GM12874 (cell line): ENCODE results near the gene SRL.
A peak's percentile ranks its signal among the peaks of the same experiment; 100 is the strongest.

ENCODE experiments used
- TF ChIP-seq, protein P1 (sequence below): IDR thresholded peaks from 2 replicates; pipeline ENCODE4 v1.5.1; 2011; ENCODE audit warnings: low read depth, mild to moderate bottlenecking, control low read depth, low read length, moderate library complexity; ENCODE audit not compliant: insufficient read depth

Gene SRL

DNA sequence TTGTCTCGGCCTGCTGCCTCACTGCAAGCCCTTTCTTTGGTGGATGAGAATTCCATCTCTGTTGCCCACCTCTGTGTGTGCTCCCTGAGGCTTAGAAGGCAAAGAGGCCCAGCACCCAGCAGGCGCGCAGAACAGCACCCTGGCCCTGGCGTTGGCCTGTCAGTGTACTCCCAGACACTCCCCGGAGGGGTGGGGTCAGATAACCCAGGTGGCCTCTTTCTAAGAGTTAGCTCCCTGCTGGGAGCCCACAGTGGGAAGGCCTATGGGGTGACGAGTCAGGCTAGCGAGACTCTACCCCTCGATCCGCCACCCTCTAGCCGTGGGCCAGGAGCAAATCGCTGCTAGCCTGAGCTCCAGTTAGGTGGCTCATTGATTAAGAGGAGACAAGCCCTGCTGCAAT is 38.1 kb downstream of the SRL start:
- TF ChIP-seq, protein P1, sequence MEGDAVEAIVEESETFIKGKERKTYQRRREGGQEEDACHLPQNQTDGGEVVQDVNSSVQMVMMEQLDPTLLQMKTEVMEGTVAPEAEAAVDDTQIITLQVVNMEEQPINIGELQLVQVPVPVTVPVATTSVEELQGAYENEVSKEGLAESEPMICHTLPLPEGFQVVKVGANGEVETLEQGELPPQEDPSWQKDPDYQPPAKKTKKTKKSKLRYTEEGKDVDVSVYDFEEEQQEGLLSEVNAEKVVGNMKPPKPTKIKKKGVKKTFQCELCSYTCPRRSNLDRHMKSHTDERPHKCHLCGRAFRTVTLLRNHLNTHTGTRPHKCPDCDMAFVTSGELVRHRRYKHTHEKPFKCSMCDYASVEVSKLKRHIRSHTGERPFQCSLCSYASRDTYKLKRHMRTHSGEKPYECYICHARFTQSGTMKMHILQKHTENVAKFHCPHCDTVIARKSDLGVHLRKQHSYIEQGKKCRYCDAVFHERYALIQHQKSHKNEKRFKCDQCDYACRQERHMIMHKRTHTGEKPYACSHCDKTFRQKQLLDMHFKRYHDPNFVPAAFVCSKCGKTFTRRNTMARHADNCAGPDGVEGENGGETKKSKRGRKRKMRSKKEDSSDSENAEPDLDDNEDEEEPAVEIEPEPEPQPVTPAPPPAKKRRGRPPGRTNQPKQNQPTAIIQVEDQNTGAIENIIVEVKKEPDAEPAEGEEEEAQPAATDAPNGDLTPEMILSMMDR = no peak

DNA sequence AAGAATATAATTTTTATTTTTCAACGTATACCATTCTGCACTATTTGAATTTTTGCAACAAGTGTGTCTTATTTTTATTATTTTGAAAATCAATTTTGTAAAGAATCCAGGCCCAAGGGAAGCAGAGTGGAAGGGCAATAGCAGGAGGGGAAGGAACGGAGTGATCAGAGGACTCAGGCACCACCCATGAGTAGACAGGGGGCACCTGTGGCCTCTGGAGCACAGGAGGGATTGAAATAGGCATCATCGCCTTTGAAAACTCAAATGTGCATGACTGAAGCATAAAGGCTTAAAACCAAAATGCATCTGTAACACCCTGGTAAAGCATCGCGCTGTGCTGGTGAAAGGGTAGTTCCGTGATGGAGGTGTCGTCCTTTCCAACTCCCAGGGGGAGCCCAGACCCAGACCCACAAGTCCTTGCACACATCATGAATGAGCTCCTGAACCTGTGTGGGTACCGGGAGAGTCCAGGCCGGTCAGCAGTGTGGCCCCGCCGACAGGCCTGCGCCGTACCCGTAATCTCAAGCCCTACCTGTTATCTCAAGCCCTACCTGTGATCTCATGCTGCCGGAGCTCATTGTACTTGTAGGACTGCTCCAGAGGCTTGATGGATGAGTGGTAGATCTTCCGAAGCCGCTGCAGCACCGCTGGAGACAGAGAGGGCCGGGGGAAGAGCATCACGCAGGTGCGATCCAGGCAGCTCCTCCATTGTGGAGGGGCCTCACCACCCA is 39.1 kb downstream of the SRL start:
- TF ChIP-seq, protein P1 = no peak

DNA sequence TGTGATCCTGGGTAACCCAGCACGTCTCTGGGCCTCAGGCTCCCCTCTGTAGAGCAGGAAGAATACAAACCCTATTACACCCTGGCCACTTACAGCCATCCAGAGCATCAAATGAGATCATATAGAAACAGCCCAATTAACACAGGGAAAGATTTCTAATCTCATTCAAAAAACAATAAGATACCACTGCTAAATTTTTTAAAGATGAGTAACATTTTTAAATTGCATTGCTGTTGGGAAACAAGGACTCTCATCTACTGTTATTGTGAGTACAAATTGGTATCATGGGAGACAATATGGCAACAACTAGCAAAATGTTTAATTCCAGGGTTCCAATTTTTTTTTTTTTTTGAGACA is 41.1 kb downstream of the SRL start:
- TF ChIP-seq, protein P1 = no peak

DNA sequence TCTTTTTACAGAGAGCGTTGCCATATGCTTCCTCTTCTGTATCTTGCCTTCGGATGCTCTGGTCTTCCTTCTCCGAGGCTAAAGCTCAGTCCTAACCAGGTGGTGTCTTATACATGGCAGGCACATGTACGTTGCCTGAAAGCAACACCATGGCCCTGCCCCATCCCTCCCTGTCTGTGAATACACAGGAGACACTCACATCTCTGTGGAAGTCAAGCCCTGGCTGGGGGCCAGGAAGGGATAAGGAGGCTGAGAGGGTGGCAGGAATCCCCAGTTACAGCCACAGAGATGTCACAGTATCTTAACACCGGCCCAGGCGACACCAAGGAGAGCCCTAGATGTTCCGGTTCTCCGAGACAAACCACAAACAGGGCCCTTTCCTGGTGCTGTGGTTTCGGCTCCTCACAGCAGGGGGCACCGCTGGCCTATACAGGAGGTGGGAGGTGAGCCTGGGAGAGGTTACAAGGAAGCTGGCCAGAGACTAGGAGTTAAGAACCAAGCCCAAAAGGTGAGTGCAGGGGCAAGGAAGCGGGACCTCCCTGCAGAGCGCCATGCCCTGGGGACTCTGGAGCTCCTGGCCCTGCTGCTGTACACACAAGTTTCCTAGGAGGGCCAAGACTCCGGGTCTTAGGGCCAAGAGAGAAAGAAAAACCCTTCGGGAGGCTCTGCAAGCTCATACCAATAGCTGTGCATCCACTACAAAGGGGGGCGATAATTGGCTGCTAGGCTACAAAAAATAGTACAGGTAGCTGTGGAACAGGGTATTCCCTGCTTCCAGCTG is 41.7 kb downstream of the SRL start:
- TF ChIP-seq, protein P1 = peak; percentile 21; the same call in 1 of the 2 replicates

DNA sequence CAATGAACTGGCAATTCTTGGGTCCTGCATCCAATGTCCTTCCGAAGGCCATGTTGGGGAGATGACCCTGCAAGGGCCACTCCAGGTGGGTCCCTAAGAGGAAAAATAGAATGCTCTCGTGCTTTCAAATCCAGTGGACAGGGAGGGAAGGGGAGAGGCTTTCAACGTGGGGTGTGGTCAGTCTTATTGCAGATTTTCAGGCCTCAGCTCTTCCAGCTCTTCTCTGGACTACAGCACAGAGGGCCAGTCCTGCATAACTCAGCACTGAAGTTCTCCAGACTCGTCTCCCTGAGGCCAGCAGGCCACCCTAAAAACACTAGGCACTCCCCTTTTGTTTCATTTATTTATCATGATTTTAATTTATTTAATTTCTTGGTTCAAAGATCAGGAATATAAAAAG is 43.1 kb downstream of the SRL start:
- TF ChIP-seq, protein P1 = no peak

DNA sequence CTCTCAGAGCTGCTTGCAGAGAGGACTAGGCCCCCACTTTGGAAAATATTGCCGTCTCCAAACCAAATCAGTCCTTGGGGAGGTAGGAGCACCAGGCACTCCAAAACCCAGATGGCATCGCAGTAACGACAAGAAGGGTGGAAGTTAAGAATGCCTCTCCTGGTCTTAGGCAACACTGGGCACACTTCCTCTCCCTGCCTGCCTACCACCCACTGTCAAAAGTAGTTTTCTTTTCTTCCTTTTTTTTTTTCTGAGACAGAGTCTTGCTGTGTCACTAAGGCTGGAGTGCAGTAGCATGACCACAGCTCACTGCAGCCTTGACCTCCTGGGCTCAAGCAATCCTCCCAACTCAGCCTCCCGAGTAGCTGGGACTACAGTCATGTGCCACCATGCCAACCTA is 47.2 kb downstream of the SRL start:
- TF ChIP-seq, protein P1 = no peak

DNA sequence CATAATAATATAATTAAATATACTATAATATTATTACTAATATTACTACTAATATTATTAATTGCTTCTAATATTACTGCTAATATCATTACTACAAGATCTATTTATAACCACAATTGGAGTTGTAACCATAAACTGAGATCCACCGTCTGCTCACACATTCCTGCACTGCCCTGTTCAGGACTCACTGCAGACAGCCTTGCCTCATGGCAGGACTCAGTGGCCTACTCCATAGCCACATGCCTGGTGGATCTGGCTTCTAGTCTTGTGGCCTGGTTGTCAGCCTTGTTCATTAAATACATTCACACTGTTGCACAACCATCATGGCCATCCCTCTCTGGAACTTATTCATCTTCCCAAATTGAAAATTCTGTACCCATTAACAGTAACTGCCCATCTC is 48.0 kb downstream of the SRL start:
- TF ChIP-seq, protein P1 = no peak
